Measurements from ENCODE around the gene GNG12. TPM values are rescaled to one million over a fixed set of nuclear protein-coding genes. Genes with fewer than 3 reads are reported as not detected.

Gene GNG12
- polyA plus RNA-seq, 3 donors: 0.03 TPM; not detected in 2

DNA sequence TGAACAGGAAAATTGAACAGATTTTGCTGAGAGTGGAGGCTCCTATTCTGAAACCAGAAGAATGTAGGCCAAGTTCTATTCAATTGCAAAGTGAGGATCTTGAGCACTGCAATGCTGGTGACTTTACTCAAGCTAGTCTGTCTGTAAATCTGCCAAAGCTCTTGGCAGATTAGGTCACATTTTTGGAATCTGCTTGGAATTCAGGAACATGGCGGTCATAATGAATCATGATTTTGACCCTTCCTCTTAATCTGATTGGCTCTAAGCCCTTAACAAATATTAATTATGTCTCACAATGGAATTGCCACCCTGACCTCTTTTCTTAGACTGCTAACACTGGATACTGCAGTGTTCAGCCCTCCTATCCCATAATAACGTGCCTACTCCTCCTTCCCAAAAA is 7.2 kb upstream of the GNG12 start:
- H3K4me1 ChIP-seq (ENCODE audit: control insufficient read depth in 1 of 2, insufficient read depth in 2 of 2, low read length in 2 of 2): no peaks in the 10 kb centered on the region
- DNase-seq: no peak
- H3K9ac ChIP-seq (ENCODE audit: insufficient read depth, low read length, poor library complexity, severe bottlenecking): no peak overlapping the region
- Mint-ChIP-seq H3K4me1 (no peaks in the 10 kb centered on the region), H3K27ac (no peak overlapping the region), H3K4me3 (no peak overlapping the region), H3K36me3 (no peaks in the 10 kb centered on the region), H3K9me3 (peaks cover 0 to 2% (median 0%) of the 10 kb centered on the region in 7 donors), H3K27me3 (ENCODE audit: low read depth in 3 of 3) (peaks cover 29 to 53% (median 38%) of the 10 kb centered on the region in 3 donors)
- H3K9me3 ChIP-seq (replicated peaks in 1 of 2; ENCODE audit: control insufficient read depth in 1 of 2, insufficient read depth in 1 of 2, low read length in 2 of 2): no peaks in the 10 kb centered on the region
- H2AFZ ChIP-seq (ENCODE audit: insufficient read depth, low read depth, low read length, poor library complexity, severe bottlenecking): no peak overlapping the region
- H3K4me2 ChIP-seq (replicated peaks; ENCODE audit: extremely low read depth, low read length, poor library complexity, severe bottlenecking): no peak overlapping the region
- intact Hi-C loops (cut with micrococcal nuclease): no loop called here
- TF ChIP-seq, protein P1, sequence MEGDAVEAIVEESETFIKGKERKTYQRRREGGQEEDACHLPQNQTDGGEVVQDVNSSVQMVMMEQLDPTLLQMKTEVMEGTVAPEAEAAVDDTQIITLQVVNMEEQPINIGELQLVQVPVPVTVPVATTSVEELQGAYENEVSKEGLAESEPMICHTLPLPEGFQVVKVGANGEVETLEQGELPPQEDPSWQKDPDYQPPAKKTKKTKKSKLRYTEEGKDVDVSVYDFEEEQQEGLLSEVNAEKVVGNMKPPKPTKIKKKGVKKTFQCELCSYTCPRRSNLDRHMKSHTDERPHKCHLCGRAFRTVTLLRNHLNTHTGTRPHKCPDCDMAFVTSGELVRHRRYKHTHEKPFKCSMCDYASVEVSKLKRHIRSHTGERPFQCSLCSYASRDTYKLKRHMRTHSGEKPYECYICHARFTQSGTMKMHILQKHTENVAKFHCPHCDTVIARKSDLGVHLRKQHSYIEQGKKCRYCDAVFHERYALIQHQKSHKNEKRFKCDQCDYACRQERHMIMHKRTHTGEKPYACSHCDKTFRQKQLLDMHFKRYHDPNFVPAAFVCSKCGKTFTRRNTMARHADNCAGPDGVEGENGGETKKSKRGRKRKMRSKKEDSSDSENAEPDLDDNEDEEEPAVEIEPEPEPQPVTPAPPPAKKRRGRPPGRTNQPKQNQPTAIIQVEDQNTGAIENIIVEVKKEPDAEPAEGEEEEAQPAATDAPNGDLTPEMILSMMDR (IDR thresholded peaks at IDR 0.05): no peak
- no peaks in the 10 kb centered on the region for H3K79me2 ChIP-seq (ENCODE audit: insufficient read depth, low read length)
- H3K27ac ChIP-seq (ENCODE audit: low read depth in 1 of 2, low read length in 2 of 2): no peak overlapping the region
- H3K4me3 ChIP-seq (replicated peaks in 1 of 3; ENCODE audit: low read depth in 2 of 3, low read length in 3 of 3): no peak overlapping the region
- H3K27me3 ChIP-seq (ENCODE audit: control insufficient read depth in 2 of 2, insufficient read depth in 2 of 2, low read length in 2 of 2): peaks cover 45 to 46% of the 10 kb centered on the region in 2 donors
- 90% methylated on average over 1 of the region's 2 CpGs for WGBS (ENCODE audit: insufficient coverage)
- no peaks in the 10 kb centered on the region for H4K20me1 ChIP-seq (ENCODE audit: insufficient read depth, low read length)
- no peaks in the 10 kb centered on the region for H3K36me3 ChIP-seq (replicated peaks in 1 of 2; ENCODE audit: control insufficient read depth in 1 of 2, insufficient read depth in 2 of 2, low read length in 2 of 2)

DNA sequence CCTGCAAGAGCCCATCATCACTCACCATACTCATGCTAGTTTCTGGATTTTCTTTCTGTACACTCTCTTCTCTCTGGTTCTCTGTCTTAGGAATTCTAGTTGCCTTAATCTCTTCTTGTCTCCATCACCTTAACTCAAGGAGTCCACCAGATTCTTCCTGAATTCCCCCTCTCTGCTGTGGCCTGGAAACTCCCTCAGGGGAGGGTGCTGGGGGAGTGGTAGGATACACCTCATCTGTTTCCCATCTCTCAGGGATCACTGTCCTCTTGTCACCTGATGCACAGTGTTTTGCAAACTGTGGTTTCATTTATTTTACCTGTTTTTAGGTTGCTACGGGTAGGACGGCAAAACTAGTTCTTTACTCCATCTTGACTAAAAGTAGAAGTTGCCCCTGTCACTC is 6.6 kb upstream of the GNG12 start:
- no peak for DNase-seq
- Histone ChIP-seq H3K36me3 (replicated peaks in 1 of 2; ENCODE audit: control insufficient read depth in 1 of 2, insufficient read depth in 2 of 2, low read length in 2 of 2) (no peaks in the 10 kb centered on the region), H4K20me1 (ENCODE audit: insufficient read depth, low read length) (no peaks in the 10 kb centered on the region), H3K4me2 (replicated peaks; ENCODE audit: extremely low read depth, low read length, poor library complexity, severe bottlenecking) (no peak overlapping the region), H3K9me3 (replicated peaks in 1 of 2; ENCODE audit: control insufficient read depth in 1 of 2, insufficient read depth in 1 of 2, low read length in 2 of 2) (no peaks in the 10 kb centered on the region), H3K27ac (ENCODE audit: low read depth in 1 of 2, low read length in 2 of 2) (no peak overlapping the region), H3K4me1 (ENCODE audit: control insufficient read depth in 1 of 2, insufficient read depth in 2 of 2, low read length in 2 of 2) (no peaks in the 10 kb centered on the region), H3K9ac (ENCODE audit: insufficient read depth, low read length, poor library complexity, severe bottlenecking) (no peak overlapping the region), H3K79me2 (ENCODE audit: insufficient read depth, low read length) (no peaks in the 10 kb centered on the region), H3K4me3 (replicated peaks in 1 of 3; ENCODE audit: low read depth in 2 of 3, low read length in 3 of 3) (no peak overlapping the region), H2AFZ (ENCODE audit: insufficient read depth, low read depth, low read length, poor library complexity, severe bottlenecking) (no peak overlapping the region), H3K27me3 (ENCODE audit: control insufficient read depth in 2 of 2, insufficient read depth in 2 of 2, low read length in 2 of 2) (peaks cover 51 to 52% of the 10 kb centered on the region in 2 donors)
- H3K36me3 Mint-ChIP-seq: no peaks in the 10 kb centered on the region
- H3K4me1 Mint-ChIP-seq: no peaks in the 10 kb centered on the region
- intact Hi-C loops (cut with micrococcal nuclease): no loop called here
- no peak overlapping the region for H3K4me3 Mint-ChIP-seq
- H3K27me3 Mint-ChIP-seq (ENCODE audit: low read depth in 3 of 3): peaks cover 29 to 57% (median 41%) of the 10 kb centered on the region in 3 donors
- TF ChIP-seq, protein P1 (IDR thresholded peaks at IDR 0.05): no peak
- H3K9me3 Mint-ChIP-seq: peaks cover 0 to 2% (median 0%) of the 10 kb centered on the region in 7 donors
- H3K27ac Mint-ChIP-seq: no peak overlapping the region
- WGBS (ENCODE audit: insufficient coverage): no CpG with 5 or more reads among the region's 2 CpGs

Measured in CD14-positive monocyte (primary cell).